Measurements from ENCODE around the gene DOCK6. TPM values are rescaled to one million over a fixed set of nuclear protein-coding genes. Genes with fewer than 3 reads are reported as not detected.
"Not testable (repeated sequence)": the region's sequence is repeated elsewhere in the genome, so short reads cannot be mapped to it uniquely, and the experiment has no call there.

DOCK6 gene
- total RNA-seq, 1 donor from 2014 or later: 10.1 TPM

GRCh38 chr19:11177592-11177991 lies 84.7 kb downstream of the DOCK6 start:
- DNase-seq (ENCODE audit: low read depth): no peak

GRCh38 chr19:11176466-11177193 lies 85.7 kb downstream of the DOCK6 start:
- DNase-seq (ENCODE audit: low read depth): no peak

- no peak for DNase-seq (ENCODE audit: low read depth)
Observed at GRCh38 chr19:11175920-11176319, 86.4 kb downstream of the DOCK6 start.

- no peak for DNase-seq (ENCODE audit: low read depth)
Observed at GRCh38 chr19:11174336-11174735, 88.0 kb downstream of the DOCK6 start.

GRCh38 chr19:11173516-11174155 lies 88.7 kb downstream of the DOCK6 start:
- no peak for DNase-seq (ENCODE audit: low read depth)

DNA sequence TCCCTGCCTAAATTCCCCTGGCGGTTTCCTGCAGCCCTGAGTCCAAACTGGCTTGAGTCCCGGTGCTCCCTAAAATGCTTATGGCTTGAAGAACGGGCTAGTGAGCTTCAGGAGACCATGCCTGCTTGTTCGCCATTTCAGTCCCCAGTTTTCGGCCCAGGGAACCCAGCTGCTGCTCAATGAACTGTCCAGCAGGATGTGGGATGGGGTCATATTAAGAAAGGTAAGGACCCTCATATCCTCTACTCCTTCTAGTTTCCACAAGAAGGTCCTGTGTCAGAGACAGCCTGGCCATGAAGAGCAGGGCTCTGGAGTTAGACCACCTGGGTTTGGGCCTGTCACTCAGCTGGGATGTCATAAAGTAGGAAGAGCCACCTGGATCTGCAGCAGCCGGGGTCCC lies 89.7 kb downstream of the DOCK6 start:
- DNase-seq (ENCODE audit: low read depth): no peak

- no peak for DNase-seq (ENCODE audit: low read depth)
Observed at GRCh38 chr19:11171144-11171543, 91.2 kb downstream of the DOCK6 start.

DNA sequence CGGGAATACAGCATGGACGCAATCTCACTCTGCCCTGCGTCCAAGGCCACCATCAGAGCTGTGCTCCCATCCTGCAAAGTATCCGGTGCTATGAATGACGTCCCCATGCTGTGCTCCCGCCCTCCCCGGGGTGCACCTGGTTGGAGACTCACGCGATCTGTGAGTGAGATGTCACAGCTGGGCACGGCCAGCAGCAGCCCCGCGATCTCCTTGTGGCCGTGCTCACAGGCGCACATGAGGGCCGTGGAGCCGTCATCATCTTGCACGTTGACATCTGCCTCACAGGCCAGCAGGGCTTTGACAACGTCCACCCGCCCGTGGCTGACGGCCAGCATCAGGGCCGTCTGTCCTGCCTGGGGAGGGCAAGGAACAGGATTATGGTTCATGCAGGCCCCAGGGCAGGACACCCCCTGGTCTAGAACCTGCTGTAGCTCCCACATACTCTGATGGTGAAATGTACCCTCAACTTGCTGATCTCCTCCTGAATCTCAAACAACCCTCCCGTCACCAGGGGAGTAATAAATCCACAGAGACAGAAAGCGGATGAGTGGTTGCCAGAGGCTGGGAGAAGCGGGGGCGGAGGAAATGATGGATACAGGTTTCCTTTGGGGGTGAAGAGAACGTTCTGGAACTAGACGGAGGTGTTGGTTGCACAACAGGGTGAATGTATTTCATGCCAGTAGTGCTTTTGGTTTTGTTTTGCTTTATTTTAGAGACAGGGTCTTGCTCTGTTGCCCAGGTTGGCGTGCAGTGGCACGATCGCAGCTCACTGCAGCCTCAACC lies 92.2 kb downstream of the DOCK6 start:
- no peak for DNase-seq (ENCODE audit: low read depth)

DNA sequence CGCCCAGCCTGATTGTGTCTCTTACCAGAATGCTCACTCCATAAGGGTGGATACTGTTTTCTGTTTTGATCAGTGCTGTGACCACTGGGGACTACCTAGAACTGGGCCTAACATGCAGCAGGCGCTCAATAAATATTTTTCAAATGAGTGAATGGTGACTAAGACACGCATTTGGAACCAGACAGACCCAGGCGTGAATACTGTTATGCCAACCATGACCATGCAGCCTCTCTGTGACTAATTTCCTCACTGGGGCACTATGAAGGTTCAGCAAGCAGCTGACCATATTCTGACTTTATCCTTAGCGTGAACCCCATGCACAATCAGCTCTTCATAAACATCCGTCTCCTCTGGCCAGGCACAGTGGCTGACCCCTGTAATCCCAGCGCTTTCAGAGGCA lies 93.8 kb downstream of the DOCK6 start:
- peak; percentile 91 for DNase-seq (ENCODE audit: low read depth)

GRCh38 chr19:11166281-11167142 lies 95.8 kb downstream of the DOCK6 start:
- DNase-seq (ENCODE audit: low read depth): no peak

DNA sequence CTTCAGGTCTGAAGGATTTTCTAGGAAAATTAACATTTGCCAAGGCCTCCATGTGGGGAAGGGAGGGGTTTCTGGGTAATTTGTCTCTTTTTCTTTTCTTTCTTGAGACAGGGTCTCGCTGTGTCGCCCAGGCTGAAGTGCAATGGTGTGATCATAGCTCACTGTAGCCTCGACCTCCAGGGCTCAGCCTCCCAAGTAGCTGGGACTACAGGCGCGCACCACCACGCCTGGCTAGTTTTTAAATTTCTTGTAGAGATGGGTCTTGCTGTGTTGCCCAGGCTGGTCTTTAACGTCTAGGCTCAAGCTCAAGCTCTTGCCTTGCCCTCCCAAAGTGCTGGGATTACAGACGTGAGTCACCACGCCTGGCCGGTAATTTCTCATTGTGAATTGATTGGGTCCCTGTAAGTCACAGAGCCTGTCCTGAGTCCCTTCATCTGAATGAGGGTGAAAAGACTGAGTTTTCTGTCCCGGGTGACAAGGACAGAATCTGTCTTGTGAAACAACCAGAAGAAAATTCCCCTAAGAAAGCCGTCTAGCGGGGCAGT lies 96.8 kb downstream of the DOCK6 start:
- DNase-seq (ENCODE audit: low read depth): no peak

DNA sequence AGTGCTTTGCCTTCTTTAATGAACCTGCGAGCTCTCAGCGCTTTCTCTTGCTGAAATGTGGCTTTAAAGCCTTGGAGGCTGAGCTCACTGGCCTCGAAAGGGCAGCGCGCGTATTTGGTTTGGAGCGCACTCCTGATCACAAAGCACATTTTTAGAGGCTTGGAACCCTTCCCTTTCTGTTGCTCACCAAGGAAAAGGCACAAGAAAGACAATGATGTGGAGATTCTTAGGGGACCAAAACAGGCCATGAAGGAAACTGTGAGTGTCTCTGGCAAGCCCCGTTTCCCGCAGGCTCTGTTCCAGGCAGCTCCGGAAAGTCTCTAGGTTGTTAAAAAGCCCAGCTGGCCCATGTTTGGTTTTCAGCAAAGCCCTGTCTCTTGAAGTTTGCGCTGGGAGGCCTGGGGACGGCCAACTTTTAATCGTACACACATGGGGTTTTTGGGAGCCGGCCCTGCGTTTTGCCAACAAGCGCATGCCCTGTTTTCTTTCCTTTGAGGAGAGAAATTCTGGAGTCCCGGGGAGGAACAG lies 97.4 kb downstream of the DOCK6 start:
- no peak for DNase-seq (ENCODE audit: low read depth)

GRCh38 chr19:11164296-11164695 lies 98.0 kb downstream of the DOCK6 start:
- no peak for DNase-seq (ENCODE audit: low read depth)

GRCh38 chr19:11160440-11160768 lies 101.9 kb downstream of the DOCK6 start:
- not testable (repeated sequence) for DNase-seq (ENCODE audit: low read depth)

- DNase-seq (ENCODE audit: low read depth): no peak
Observed at GRCh38 chr19:11159598-11160439, 102.5 kb downstream of the DOCK6 start.

GRCh38 chr19:11155373-11156120 lies 106.8 kb downstream of the DOCK6 start, which contains the start of gene SPC24:
Gene SPC24 (minus strand): TSS chr19:11155782. CDS start chr19:11155776, 6 bp downstream.
- DNase-seq (ENCODE audit: low read depth): peak; percentile 98

- no peak for DNase-seq (ENCODE audit: low read depth)
Observed at GRCh38 chr19:11154683-11155047, 107.7 kb downstream of the DOCK6 start.

- DNase-seq (ENCODE audit: low read depth): peak; percentile 48
Observed at GRCh38 chr19:11152318-11153062, 109.8 kb downstream of the DOCK6 start.

Data from myocyte (in vitro differentiated cells).